ENCODE results near the gene TNIP1.

Gene TNIP1

GRCh38 chr5:151040211-151040747, 40.6 kb downstream of the TNIP1 start:
- no peak for DNase-seq (ENCODE audit: low read depth in 2 of 2)

- DNase-seq (ENCODE audit: low read depth in 2 of 2): no peak
Measured at GRCh38 chr5:151039665-151040064, 41.2 kb downstream of the TNIP1 start.

- DNase-seq (ENCODE audit: low read depth in 2 of 2): no peak
Measured at GRCh38 chr5:151038801-151039238, 42.0 kb downstream of the TNIP1 start.

GRCh38 chr5:151038412-151038745, 42.5 kb downstream of the TNIP1 start:
- DNase-seq (ENCODE audit: low read depth in 2 of 2): no peak

- DNase-seq (ENCODE audit: low read depth in 2 of 2): no peak
Measured at GRCh38 chr5:151037561-151038411, 43.0 kb downstream of the TNIP1 start.

GRCh38 chr5:151036556-151036955, 44.3 kb downstream of the TNIP1 start:
- DNase-seq (ENCODE audit: low read depth in 2 of 2): no peak

GRCh38 chr5:151034422-151035379, 46.1 kb downstream of the TNIP1 start:
- no peak for DNase-seq (ENCODE audit: low read depth in 2 of 2)

GRCh38 chr5:151033217-151033934, 47.5 kb downstream of the TNIP1 start:
- no peak for DNase-seq (ENCODE audit: low read depth in 2 of 2)

- DNase-seq (ENCODE audit: low read depth in 2 of 2): no peak
Measured at GRCh38 chr5:151031554-151031953, 49.3 kb downstream of the TNIP1 start.

- no peak for DNase-seq (ENCODE audit: low read depth in 2 of 2)
Measured at GRCh38 chr5:151030379-151030778, 50.5 kb downstream of the TNIP1 start.

GRCh38 chr5:151030056-151030336, 50.8 kb downstream of the TNIP1 start:
- DNase-seq (ENCODE audit: low read depth in 2 of 2): no peak

GRCh38 chr5:151029179-151030055, 51.4 kb downstream of the TNIP1 start:
- no peak for DNase-seq (ENCODE audit: low read depth in 2 of 2)

GRCh38 chr5:151028717-151029116, 52.1 kb downstream of the TNIP1 start:
- DNase-seq (ENCODE audit: low read depth in 2 of 2): no peak

- DNase-seq (ENCODE audit: low read depth in 2 of 2): no peak
Measured at GRCh38 chr5:151027961-151028479, 52.8 kb downstream of the TNIP1 start.

- DNase-seq (ENCODE audit: low read depth in 2 of 2): no peak
Measured at GRCh38 chr5:151026679-151027078, 54.2 kb downstream of the TNIP1 start.

GRCh38 chr5:151026088-151026487, 54.7 kb downstream of the TNIP1 start:
- no peak for DNase-seq (ENCODE audit: low read depth in 2 of 2)

- no peak for DNase-seq (ENCODE audit: low read depth in 2 of 2)
Measured at GRCh38 chr5:151025250-151025606, 55.6 kb downstream of the TNIP1 start.

GRCh38 chr5:151024440-151025249, 56.2 kb downstream of the TNIP1 start:
- DNase-seq (ENCODE audit: low read depth in 2 of 2): no peak

- DNase-seq (ENCODE audit: low read depth in 2 of 2): no peak
Measured at GRCh38 chr5:151023651-151024050, 57.2 kb downstream of the TNIP1 start.

- no peak for DNase-seq (ENCODE audit: low read depth in 2 of 2)
Measured at GRCh38 chr5:151023047-151023615, 57.7 kb downstream of the TNIP1 start.

Data from stimulated activated CD8-positive, alpha-beta memory T cell treated with anti-CD3 and anti-CD28 coated beads, Interleukin-15, amount 100 ng/mL, for 48 hours (primary cell).